Measurements from ENCODE around the gene CEP192. TPM values are rescaled to one million over a fixed set of nuclear protein-coding genes. Genes with fewer than 3 reads are reported as not detected.
"Not testable (repeated sequence)": the region's sequence is repeated elsewhere in the genome, so short reads cannot be mapped to it uniquely, and the experiment has no call there.

The CEP192 gene
- total and polyA plus RNA-seq, 2 experiments from 2014 or later = 8.4 to 26.3 TPM

DNA sequence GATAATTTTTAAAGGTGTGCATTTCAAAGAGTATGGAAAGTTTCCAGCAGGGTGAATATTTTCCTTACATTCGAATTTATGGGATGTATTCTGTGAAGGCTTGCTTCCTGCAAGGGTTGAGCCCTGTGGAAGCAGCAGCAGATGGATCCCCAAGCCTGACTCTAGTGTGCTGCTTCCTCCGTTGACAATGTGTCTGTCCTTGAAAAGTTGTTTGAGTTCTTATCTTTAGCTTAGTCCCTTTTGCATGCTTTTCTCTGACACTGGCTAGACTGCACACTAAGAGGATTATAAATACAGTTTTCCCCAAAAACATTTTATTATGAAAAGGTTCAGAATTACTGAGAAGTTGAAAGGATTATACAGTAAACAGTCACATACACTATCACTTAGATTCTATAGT lies 86.3 kb downstream of the CEP192 start:
- Histone ChIP-seq H3K4me3 (no peak overlapping the region), H3K27ac (no peak overlapping the region), H3K36me3 (peaks cover 19% of the 10 kb centered on the region), H3K27me3 (no peaks in the 10 kb centered on the region), H3K4me1 (ENCODE audit: low read depth) (no peaks in the 10 kb centered on the region), H3K9me3 (ENCODE audit: low read depth) (no peaks in the 10 kb centered on the region)
- TF ChIP-seq, protein P1, sequence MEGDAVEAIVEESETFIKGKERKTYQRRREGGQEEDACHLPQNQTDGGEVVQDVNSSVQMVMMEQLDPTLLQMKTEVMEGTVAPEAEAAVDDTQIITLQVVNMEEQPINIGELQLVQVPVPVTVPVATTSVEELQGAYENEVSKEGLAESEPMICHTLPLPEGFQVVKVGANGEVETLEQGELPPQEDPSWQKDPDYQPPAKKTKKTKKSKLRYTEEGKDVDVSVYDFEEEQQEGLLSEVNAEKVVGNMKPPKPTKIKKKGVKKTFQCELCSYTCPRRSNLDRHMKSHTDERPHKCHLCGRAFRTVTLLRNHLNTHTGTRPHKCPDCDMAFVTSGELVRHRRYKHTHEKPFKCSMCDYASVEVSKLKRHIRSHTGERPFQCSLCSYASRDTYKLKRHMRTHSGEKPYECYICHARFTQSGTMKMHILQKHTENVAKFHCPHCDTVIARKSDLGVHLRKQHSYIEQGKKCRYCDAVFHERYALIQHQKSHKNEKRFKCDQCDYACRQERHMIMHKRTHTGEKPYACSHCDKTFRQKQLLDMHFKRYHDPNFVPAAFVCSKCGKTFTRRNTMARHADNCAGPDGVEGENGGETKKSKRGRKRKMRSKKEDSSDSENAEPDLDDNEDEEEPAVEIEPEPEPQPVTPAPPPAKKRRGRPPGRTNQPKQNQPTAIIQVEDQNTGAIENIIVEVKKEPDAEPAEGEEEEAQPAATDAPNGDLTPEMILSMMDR (IDR thresholded peaks at IDR 0.05; ENCODE audit: low read depth, low read length) = no peak
- DNase-seq (ENCODE audit: low read depth in 1 of 2, low spot score in 1 of 2) = no peak

DNA sequence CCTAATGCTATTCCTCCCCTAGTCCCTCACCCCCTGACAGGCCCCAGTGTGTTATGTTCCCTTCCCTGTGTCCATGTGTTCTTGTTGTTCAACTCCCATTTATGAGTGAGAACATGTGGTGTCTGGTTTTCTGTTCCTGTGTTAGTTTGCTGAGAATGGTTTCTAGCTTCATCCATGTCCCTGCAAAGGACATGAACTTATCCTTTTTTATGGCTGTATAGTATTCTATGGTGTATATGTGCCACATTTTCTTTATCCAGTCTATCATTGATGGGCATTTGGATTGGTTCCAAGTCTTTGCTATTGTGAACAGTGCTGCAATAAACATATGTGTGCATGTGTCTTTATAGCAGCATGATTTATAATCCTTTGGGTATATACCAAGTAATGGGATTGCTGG lies 86.9 kb downstream of the CEP192 start:
- not testable (repeated sequence) for H3K4me3 ChIP-seq; H3K27ac ChIP-seq; DNase-seq (ENCODE audit: low read depth in 1 of 2, low spot score in 1 of 2); H3K9me3 ChIP-seq (ENCODE audit: low read depth); H3K27me3 ChIP-seq; H3K4me1 ChIP-seq (ENCODE audit: low read depth)
- peaks cover 13% of the 10 kb centered on the region for H3K36me3 ChIP-seq

DNA sequence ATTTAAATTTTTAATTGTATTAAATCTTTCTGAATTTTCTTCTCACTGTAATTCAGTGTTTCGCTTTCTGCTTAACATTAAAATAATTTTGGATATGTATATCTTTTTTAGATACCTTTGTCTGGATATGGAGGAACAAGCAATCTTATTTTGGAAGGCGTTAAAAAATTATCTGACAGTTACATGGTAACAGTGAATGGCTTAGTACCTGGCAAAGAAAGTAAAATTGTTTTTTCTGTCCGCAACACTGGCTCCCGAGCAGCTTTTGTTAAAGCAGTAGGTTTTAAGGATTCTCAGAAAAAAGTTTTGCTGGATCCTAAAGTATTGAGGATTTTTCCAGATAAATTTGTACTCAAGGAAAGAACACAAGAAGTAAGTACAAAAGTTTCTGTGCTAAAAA lies 95.7 kb downstream of the CEP192 start:
- H3K36me3 ChIP-seq = peaks cover 14% of the 10 kb centered on the region
- H3K27me3 ChIP-seq = no peaks in the 10 kb centered on the region
- DNase-seq (ENCODE audit: low read depth in 1 of 2, low spot score in 1 of 2) = no peak
- H3K4me1 ChIP-seq (ENCODE audit: low read depth) = no peaks in the 10 kb centered on the region
- TF ChIP-seq, protein P1 (IDR thresholded peaks at IDR 0.05; ENCODE audit: low read depth, low read length) = no peak
- H3K9me3 ChIP-seq (ENCODE audit: low read depth) = no peaks in the 10 kb centered on the region
- H3K4me3 ChIP-seq = no peak overlapping the region
- H3K27ac ChIP-seq = no peak overlapping the region

DNA sequence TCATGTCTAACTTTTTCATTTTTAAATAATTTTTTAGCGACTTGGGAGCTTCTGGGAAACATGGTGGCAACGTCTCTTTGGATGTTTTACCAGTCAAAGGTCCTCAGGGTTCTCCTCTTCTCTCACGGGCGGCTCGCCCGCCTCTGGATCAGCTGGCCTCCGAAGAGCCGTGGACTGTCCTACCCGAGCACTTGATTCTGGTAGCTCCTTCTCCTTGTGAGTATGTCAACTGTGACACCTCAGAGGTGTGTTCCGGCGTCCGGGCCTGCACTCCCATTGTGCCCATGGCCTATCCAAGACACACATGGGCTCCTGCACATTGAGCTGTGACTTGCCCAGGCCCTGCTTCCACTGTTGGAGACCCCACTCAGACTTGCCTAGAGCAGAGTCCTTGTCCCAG lies 104.3 kb downstream of the CEP192 start:
- Histone ChIP-seq H3K9me3 (ENCODE audit: low read depth) (no peaks in the 10 kb centered on the region), H3K27me3 (no peaks in the 10 kb centered on the region), H3K4me1 (ENCODE audit: low read depth) (no peaks in the 10 kb centered on the region), H3K27ac (no peak overlapping the region), H3K4me3 (no peak overlapping the region), H3K36me3 (peaks cover 40% of the 10 kb centered on the region)
- TF ChIP-seq, protein P1 (IDR thresholded peaks at IDR 0.05; ENCODE audit: low read depth, low read length) = no peak
- no peak for DNase-seq (ENCODE audit: low read depth in 1 of 2, low spot score in 1 of 2)

DNA sequence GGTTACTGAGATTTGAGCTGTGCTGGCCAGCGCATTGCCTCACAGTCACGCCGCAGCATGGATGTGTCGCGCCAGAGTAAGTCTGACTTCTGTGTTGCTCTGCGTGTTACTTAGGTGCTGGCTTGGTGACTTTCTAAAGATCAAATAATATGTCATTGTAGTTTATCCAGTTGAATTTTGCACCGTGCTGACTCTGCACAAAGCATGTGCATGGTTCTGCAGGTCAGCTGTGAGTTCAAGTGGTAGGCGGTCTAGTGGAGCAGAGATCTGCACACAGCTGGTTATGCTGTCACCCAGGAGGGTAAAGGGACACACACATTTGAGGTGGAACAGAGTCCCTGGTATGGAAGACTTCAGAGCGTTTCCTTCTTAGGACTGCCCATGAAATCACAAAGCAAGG lies 105.1 kb downstream of the CEP192 start:
- Histone ChIP-seq H3K4me1 (ENCODE audit: low read depth) (no peaks in the 10 kb centered on the region), H3K27me3 (no peaks in the 10 kb centered on the region), H3K27ac (no peak overlapping the region), H3K4me3 (no peak overlapping the region), H3K9me3 (ENCODE audit: low read depth) (no peaks in the 10 kb centered on the region), H3K36me3 (peaks cover 38% of the 10 kb centered on the region)
- TF ChIP-seq, protein P1 (IDR thresholded peaks at IDR 0.05; ENCODE audit: low read depth, low read length) = no peak
- DNase-seq (ENCODE audit: low read depth in 1 of 2, low spot score in 1 of 2) = no peak

DNA sequence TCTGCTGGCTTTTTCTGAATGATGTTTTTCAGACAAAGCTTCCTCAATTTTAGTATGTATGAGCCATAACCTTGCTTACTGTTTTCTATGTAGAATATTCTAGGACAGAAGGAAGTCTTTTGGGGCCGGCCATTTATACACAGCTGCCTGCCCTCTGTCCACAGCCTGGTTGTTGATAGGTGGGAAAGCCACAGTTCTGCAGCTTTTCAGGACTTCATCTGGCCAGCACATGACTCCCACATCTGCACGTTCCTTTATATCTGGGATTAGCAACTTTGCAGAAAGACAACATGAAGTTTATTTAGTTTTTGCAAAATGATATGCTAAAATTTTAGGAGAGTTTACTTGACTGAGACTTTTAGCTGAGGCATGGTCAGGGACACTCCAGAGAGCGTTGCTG lies 105.6 kb downstream of the CEP192 start:
- TF ChIP-seq, protein P1 (IDR thresholded peaks at IDR 0.05; ENCODE audit: low read depth, low read length) = no peak
- Histone ChIP-seq H3K27me3 (no peaks in the 10 kb centered on the region), H3K4me1 (ENCODE audit: low read depth) (no peaks in the 10 kb centered on the region), H3K36me3 (peaks cover 38% of the 10 kb centered on the region), H3K4me3 (no peak overlapping the region), H3K9me3 (ENCODE audit: low read depth) (no peaks in the 10 kb centered on the region), H3K27ac (no peak overlapping the region)
- DNase-seq (ENCODE audit: low read depth in 1 of 2, low spot score in 1 of 2) = no peak

DNA sequence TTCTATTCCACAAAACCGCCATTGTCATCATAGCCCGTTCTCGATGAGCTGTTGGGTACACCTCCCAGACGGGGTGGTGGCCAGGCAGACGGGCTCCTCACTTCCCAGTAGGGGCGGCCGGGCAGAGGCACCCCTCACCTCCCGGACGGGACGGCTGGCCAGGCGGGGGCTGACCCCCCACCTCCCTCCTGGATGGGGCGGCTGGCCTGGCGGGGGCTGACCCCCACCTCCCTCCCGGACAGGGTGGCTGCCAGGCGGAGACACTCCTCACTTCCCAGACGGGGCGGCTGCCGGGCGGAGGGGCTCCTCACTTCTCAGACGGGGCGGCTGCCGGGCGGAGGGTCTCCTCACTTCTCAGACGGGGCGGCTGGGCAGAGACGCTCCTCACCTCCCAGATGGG lies 106.9 kb downstream of the CEP192 start:
- H3K27ac ChIP-seq; DNase-seq (ENCODE audit: low read depth in 1 of 2, low spot score in 1 of 2); H3K27me3 ChIP-seq; H3K4me3 ChIP-seq; H3K4me1 ChIP-seq (ENCODE audit: low read depth); H3K9me3 ChIP-seq (ENCODE audit: low read depth): not testable (repeated sequence)
- H3K36me3 ChIP-seq = peaks cover 34% of the 10 kb centered on the region
